ENCODE measurements around the gene PSME1.

PSME1 gene

DNA sequence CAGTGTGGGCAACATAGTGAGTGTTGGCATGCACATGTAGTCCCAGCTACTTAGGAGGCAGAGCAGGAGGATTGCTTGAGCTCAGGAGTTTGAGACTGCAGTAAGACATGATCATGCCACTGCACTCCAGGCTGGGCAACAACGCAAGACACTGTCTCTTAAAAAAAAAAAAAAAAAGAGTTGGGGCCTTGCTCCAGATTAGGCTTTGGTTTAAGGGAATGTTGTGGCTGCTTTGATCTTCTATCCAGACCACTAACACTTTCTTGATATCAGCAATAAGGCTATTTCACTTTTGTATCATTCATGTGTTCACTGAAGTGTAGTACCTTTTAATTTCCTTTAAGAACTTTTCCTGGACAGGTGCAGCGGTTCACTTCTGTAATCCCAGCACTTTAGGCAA, 8.3 kb upstream of the PSME1 start:
- in situ Hi-C loops (cut with HindIII; ENCODE audit: low sequenced_read_pairs) = no loop called here
- TF ChIP-seq, protein P1, sequence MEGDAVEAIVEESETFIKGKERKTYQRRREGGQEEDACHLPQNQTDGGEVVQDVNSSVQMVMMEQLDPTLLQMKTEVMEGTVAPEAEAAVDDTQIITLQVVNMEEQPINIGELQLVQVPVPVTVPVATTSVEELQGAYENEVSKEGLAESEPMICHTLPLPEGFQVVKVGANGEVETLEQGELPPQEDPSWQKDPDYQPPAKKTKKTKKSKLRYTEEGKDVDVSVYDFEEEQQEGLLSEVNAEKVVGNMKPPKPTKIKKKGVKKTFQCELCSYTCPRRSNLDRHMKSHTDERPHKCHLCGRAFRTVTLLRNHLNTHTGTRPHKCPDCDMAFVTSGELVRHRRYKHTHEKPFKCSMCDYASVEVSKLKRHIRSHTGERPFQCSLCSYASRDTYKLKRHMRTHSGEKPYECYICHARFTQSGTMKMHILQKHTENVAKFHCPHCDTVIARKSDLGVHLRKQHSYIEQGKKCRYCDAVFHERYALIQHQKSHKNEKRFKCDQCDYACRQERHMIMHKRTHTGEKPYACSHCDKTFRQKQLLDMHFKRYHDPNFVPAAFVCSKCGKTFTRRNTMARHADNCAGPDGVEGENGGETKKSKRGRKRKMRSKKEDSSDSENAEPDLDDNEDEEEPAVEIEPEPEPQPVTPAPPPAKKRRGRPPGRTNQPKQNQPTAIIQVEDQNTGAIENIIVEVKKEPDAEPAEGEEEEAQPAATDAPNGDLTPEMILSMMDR (IDR thresholded peaks at IDR 0.05; ENCODE audit: low read depth, low read length, missing control alignments) = no peak
- no peak for DNase-seq (ENCODE audit: low read depth)
- H3K4me3 ChIP-seq (ENCODE audit: low read depth, low read length) = no peak overlapping the region

DNA sequence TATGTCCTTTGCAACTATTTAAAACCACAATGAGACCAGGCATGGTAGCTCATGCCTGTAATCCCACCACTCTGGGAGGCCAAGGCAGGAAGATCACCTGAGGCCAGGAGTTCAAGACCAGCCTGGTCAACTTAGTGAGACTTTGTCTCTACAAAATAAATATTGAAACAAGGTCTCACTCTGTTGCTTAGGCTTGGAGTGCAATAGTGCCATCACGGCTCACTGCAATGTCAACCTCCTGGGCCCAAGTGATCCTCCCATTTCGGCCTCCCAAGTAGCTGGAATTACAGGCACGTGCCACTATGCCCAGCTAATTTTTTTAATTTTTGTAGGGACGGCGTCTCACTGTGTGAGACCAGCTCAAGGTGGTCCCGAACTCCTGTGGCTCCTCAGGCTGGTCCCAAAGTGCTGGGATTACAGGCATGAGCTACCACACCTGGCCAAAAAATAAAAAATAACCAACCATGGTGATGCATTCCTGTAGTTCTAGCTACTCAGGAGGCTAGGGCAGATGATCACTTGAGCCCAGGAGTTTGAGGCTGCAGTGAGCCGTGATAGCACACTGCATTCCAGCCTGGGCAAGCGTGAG, 6.5 kb upstream of the PSME1 start:
- DNase-seq (ENCODE audit: low read depth) = no peak
- TF ChIP-seq, protein P1 (IDR thresholded peaks at IDR 0.05; ENCODE audit: low read depth, low read length, missing control alignments) = no peak
- no peak overlapping the region for H3K4me3 ChIP-seq (ENCODE audit: low read depth, low read length)
- in situ Hi-C loops (cut with HindIII; ENCODE audit: low sequenced_read_pairs) = no loop called here

DNA sequence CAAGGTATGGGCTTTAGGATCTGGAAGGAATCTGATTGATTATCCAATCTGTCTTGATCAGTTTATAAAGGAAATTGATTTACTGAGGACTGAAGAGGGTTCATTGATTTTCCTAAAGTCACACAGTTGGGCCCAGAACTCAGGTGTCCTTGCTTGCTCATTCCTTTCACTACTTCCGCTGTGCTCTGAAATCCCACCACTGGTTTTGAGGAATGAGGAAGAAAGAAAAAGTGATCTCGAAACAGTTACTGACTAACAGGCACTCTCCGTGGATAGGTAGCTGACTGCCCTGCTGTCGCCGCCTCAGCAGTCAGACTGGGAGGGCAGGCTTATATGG, 5.6 kb upstream of the PSME1 start, which contains the start of gene FITM1:
Gene FITM1, plus strand, starts transcription at position 280 of the 337 bp plus-strand sequence. CDS start 905 bp downstream, outside the sequence.
- TF ChIP-seq, protein P1 (IDR thresholded peaks at IDR 0.05; ENCODE audit: low read depth, low read length, missing control alignments) = no peak
- in situ Hi-C loops (cut with HindIII; ENCODE audit: low sequenced_read_pairs) = no loop called here

DNA sequence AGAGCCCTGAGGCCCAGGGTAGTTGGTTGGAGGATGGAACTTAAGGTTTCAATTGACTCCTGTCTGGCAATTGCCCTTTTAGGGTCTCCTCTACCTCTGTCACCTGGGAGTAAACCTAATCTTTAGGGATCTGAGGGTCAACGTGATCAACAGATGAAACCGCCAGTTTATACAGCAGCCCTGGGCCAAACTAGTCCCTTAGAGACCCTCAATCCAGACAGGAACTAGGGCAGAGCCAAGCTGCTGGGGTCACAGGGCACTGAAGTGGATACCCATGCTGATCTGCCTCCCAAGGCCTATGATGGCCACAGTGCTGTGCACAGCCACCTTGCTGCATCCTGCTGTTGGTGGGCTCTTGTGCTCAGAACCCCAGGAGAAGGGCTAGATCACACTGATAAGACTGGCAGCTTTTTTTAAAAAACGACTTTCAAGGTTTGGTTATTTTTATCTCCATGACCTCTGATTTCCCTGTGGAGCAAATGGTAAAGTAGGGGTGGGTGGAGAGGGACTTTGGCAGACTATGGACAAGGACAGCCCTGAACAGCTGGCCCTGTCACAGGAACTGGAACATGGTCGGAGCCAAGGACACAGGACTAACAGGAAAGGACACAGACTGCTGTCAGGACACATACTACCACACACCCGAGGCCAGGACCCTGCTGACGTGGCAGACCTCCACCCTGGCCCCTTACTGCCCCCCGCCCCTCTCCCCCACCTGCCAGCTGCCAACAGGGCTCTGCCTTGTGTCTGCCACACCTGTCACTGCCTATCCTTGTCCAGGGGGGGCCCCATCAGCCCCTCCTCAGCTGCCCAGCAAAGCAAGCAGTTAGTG, 5.1 kb upstream of the PSME1 start:
- in situ Hi-C loops (cut with HindIII; ENCODE audit: low sequenced_read_pairs) = no loop called here
- TF ChIP-seq, protein P1 (IDR thresholded peaks at IDR 0.05; ENCODE audit: low read depth, low read length, missing control alignments) = no peak
- no peak for DNase-seq (ENCODE audit: low read depth)
- no peak overlapping the region for H3K4me3 ChIP-seq (ENCODE audit: low read depth, low read length)

More for the DNA sequence above, 5.6 kb upstream of the PSME1 start, which contains the start of gene FITM1:
- no peak for DNase-seq (ENCODE audit: low read depth)
- no peak within 1 kb of the TSS for H3K4me3 ChIP-seq (ENCODE audit: low read depth, low read length)

DNA sequence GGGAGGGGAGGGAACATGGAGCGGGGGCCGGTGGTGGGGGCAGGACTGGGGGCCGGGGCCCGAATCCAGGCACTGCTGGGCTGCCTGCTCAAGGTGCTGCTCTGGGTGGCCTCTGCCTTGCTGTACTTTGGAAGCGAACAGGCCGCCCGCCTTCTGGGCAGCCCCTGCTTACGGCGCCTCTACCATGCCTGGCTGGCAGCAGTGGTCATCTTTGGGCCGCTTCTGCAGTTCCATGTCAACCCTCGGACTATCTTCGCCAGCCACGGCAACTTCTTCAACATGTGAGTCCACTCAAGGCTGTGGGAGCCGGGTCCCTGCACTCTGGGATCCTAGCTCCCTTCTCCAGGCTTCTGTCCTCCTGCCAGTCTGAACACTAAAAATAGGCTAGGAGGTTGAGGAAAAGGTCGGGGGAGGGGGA, 4.4 kb upstream of the PSME1 start:
- TF ChIP-seq, protein P1 (IDR thresholded peaks at IDR 0.05; ENCODE audit: low read depth, low read length, missing control alignments) = no peak
- in situ Hi-C loops (cut with HindIII; ENCODE audit: low sequenced_read_pairs) = no loop called here
- DNase-seq (ENCODE audit: low read depth) = no peak
- no peak overlapping the region for H3K4me3 ChIP-seq (ENCODE audit: low read depth, low read length)

DNA sequence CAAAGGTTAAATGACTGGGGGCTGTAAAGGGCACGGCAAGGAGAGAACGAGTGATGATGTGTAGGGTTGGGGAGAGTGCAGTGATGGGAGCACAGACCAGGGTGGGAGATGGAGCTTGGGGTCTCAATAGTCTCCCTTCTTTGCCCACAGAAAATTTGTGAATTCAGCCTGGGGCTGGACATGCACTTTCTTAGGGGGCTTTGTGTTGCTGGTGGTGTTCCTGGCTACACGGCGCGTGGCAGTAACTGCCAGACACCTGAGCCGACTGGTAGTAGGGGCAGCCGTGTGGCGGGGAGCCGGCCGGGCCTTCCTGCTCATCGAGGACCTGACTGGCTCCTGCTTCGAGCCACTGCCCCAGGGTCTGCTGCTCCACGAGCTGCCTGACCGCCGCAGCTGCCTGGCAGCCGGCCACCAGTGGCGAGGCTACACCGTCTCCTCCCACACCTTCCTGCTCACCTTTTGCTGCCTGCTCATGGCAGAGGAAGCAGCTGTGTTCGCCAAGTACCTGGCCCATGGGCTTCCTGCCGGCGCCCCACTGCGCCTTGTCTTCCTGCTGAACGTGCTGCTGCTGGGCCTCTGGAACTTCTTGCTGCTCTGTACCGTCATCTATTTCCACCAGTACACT, 3.8 kb upstream of the PSME1 start:
- TF ChIP-seq, protein P1 (IDR thresholded peaks at IDR 0.05; ENCODE audit: low read depth, low read length, missing control alignments) = no peak
- no peak for DNase-seq (ENCODE audit: low read depth)
- H3K4me3 ChIP-seq (ENCODE audit: low read depth, low read length) = no peak overlapping the region
- in situ Hi-C loops (cut with HindIII; ENCODE audit: low sequenced_read_pairs) = no loop called here

Measured in astrocyte of the cerebellum (primary cell).